Keratinocyte (primary cell): ENCODE results near the gene KIAA1217. TPM values are rescaled to one million over a fixed set of nuclear protein-coding genes. Genes with fewer than 3 reads are reported as not detected.

Experiments used
- DNase-seq: peaks from one replicate; pipeline ENCODE4 v3.0.0-alpha.2; 2011; ENCODE audit warnings: low read depth, missing footprints, low spot score
- FAIRE-seq: peaks from 2 replicates; lab custom pipeline; 2011; peaks lifted over from hg19 to GRCh38; lab: Jason Lieb, UNC
- H2AFZ ChIP-seq: 2 replicates; pipeline ENCODE4 v1.6.0; 2012; ENCODE audit warnings: low read length, control low read depth, inconsistent platforms; ENCODE audit not compliant: control insufficient read depth
- H3K27ac ChIP-seq: 2 replicates; pipeline ENCODE4 v1.5.1; 2011; ENCODE audit warnings: low read length; ENCODE audit not compliant: control insufficient read depth, insufficient read depth
- H3K27me3 ChIP-seq: 3 replicates; pipeline ENCODE4 v1.6.0; 2011; ENCODE audit warnings: low read length; ENCODE audit not compliant: control insufficient read depth, insufficient read depth; ENCODE audit errors: extremely low read depth
- H3K36me3 ChIP-seq, 2 experiments: 2 replicates in 1 of 2; 3 replicates in 1 of 2; pipeline ENCODE4 v1.5.1; 2011; ENCODE audit warnings: low read length in 2 of 2, mild to moderate bottlenecking in 1 of 2; ENCODE audit not compliant: control insufficient read depth in 2 of 2, insufficient read depth in 2 of 2; ENCODE audit errors: extremely low read depth in 1 of 2
- H3K4me1 ChIP-seq: 3 replicates; pipeline ENCODE4 v1.5.1; 2011; ENCODE audit warnings: low read length; ENCODE audit not compliant: control insufficient read depth, insufficient read depth; ENCODE audit errors: extremely low read depth
- H3K4me2 ChIP-seq: 3 replicates; pipeline ENCODE4 v1.6.0; 2011; ENCODE audit warnings: low read depth, low read length; ENCODE audit not compliant: control insufficient read depth, insufficient read depth; ENCODE audit errors: extremely low read depth
- H3K4me3 ChIP-seq, 3 experiments: fragments of 200-600 bp in 1 of 3; sonication (generic) in 1 of 3; 2 replicates in 2 of 3; 3 replicates in 1 of 3; pipeline ENCODE4 v1.5.1; 2011 to 2016; ENCODE audit warnings: low read length in 3 of 3, mild to moderate bottlenecking in 3 of 3, control low read depth in 2 of 3, inconsistent platforms in 1 of 3, low read depth in 1 of 3, mixed read lengths in 1 of 3, mixed run types in 1 of 3, moderate library complexity in 1 of 3; ENCODE audit not compliant: control insufficient read depth in 2 of 3, insufficient read depth in 2 of 3; ENCODE audit errors: extremely low read depth in 1 of 3
- H3K79me2 ChIP-seq: 2 replicates; pipeline ENCODE4 v1.6.0; 2012; ENCODE audit warnings: low read length; ENCODE audit not compliant: control insufficient read depth, insufficient read depth
- H3K9ac ChIP-seq: 3 replicates; pipeline ENCODE4 v1.6.0; 2011; ENCODE audit warnings: low read length; ENCODE audit not compliant: control insufficient read depth, insufficient read depth; ENCODE audit errors: extremely low read depth
- H3K9me1 ChIP-seq: 3 replicates; pipeline ENCODE4 v1.6.0; 2011; ENCODE audit warnings: low read length; ENCODE audit not compliant: control insufficient read depth, insufficient read depth; ENCODE audit errors: extremely low read depth
- H3K9me3 ChIP-seq: 2 replicates; pipeline ENCODE4 v1.5.1; 2012; ENCODE audit warnings: low read depth, low read length; ENCODE audit not compliant: control insufficient read depth
- H4K20me1 ChIP-seq: 3 replicates; pipeline ENCODE4 v1.6.0; 2011; ENCODE audit warnings: low read length; ENCODE audit not compliant: control insufficient read depth, insufficient read depth; ENCODE audit errors: extremely low read depth
- CTCF ChIP-seq, 3 experiments: IDR thresholded peaks in 1 of 3; conservative IDR thresholded peaks in 1 of 3; optimal IDR thresholded peaks in 1 of 3; 2 replicates in 2 of 3; 3 replicates in 1 of 3; pipeline versions ENCODE3 to v1.5.1; 2011; ENCODE audit warnings: low read length in 3 of 3, mild to moderate bottlenecking in 3 of 3, moderate library complexity in 2 of 3, control low read depth in 1 of 3, inconsistent platforms in 1 of 3; ENCODE audit not compliant: insufficient read depth in 2 of 3; ENCODE audit errors: extremely low read depth in 1 of 3
- EZH2 ChIP-seq: IDR thresholded peaks from one replicate; pipeline ENCODE4 v1.6.1; 2012; ENCODE audit warnings: inconsistent platforms, mild to moderate bottlenecking, low read length, moderate library complexity
- dilution Hi-C: fragments of 300-500 bp; cut with MboI; formaldehyde crosslinking; loops from one replicate; pipeline ENCODE4 v1.7.0; 2020; ENCODE audit warnings: low sequenced_read_pairs; ENCODE audit not compliant: extremely low pct_ligation_motif_present
- polyA plus RNA-seq, 5 experiments: library from polyadenylated mRNA; depleted of rRNA in 3 of 5; stranded (reverse) in 3 of 5; stranded (forward) in 1 of 5; unstranded in 1 of 5; fragments of >200 nt; gene quantifications; 1 replicate in 1 of 5; 2 replicates in 3 of 5; 3 replicates in 1 of 5; pipeline versions ENCODE4 v1.2.1 to v1.2.3, GENCODE V29; 2011 to 2012; ENCODE audit warnings: missing spikeins in 2 of 5, low read depth in 1 of 5, low replicate concordance in 1 of 5

KIAA1217 gene
- polyA plus RNA-seq, 1 donor (not counting 4 experiments of a cell fraction or from before 2014, with no cell fraction given): 10.4 TPM

- TF ChIP-seq CTCF (optimal IDR thresholded peaks at IDR 0.05 in 1 of 3, IDR thresholded peaks at IDR 0.05 in 1 of 3, conservative IDR thresholded peaks at IDR 0.05 in 1 of 3; ENCODE audit: extremely low read depth in 1 of 3, insufficient read depth in 2 of 3, low read length in 3 of 3): no peak
- no peak for TF ChIP-seq EZH2
- Histone ChIP-seq H4K20me1 (no peaks in the 10 kb centered on the region), H3K9ac (no peak overlapping the region), H3K27me3 (peaks cover 3% of the 10 kb centered on the region), H3K9me3 (no peaks in the 10 kb centered on the region), H3K4me1 (no peaks in the 10 kb centered on the region), H3K36me3 (no peaks in the 10 kb centered on the region), H3K4me3 (no peak overlapping the region), H3K4me2 (no peak overlapping the region), H3K27ac (no peak overlapping the region), H2AFZ (no peak overlapping the region), H3K9me1 (no peaks in the 10 kb centered on the region), H3K79me2 (no peaks in the 10 kb centered on the region)
- dilution Hi-C loops: no loop called here
- no peak for DNase-seq
- no peak for FAIRE-seq
Measured at GRCh38 chr10:24574578-24575155, 365.7 kb downstream of the KIAA1217 start.

- TF ChIP-seq CTCF (optimal IDR thresholded peaks at IDR 0.05 in 1 of 3, IDR thresholded peaks at IDR 0.05 in 1 of 3, conservative IDR thresholded peaks at IDR 0.05 in 1 of 3; ENCODE audit: extremely low read depth in 1 of 3, insufficient read depth in 2 of 3, low read length in 3 of 3) (no peak), EZH2 (no peak)
- H2AFZ ChIP-seq: no peak overlapping the region
- H3K4me1 ChIP-seq: no peaks in the 10 kb centered on the region
- no peaks in the 10 kb centered on the region for H3K36me3 ChIP-seq
- DNase-seq: no peak
- H4K20me1 ChIP-seq: no peaks in the 10 kb centered on the region
- H3K9me3 ChIP-seq: no peaks in the 10 kb centered on the region
- dilution Hi-C loops: no loop called here
- peaks cover 3% of the 10 kb centered on the region for H3K27me3 ChIP-seq
- H3K9me1 ChIP-seq: no peaks in the 10 kb centered on the region
- no peak overlapping the region for H3K4me3 ChIP-seq
- no peak overlapping the region for H3K9ac ChIP-seq
- H3K79me2 ChIP-seq: no peaks in the 10 kb centered on the region
- no peak overlapping the region for H3K4me2 ChIP-seq
- FAIRE-seq: no peak
- H3K27ac ChIP-seq: no peak overlapping the region
Measured at GRCh38 chr10:24575481-24576002, 366.6 kb downstream of the KIAA1217 start.
